GM18520 (cell line): ENCODE measurements around the gene MRTO4.
"Not testable (repeated sequence)": the region's sequence is repeated elsewhere in the genome, so short reads cannot be mapped to it uniquely, and the experiment has no call there.

Experiments used
- ATAC-seq: cut with Tn5 transposase; IDR thresholded peaks from one replicate; pipeline ENCODE4 v1.9.1; 2021; ENCODE audit not compliant: unreplicated experiment

MRTO4 gene

GRCh38 chr1:19222979-19223824, 28.4 kb upstream of the MRTO4 start:
- ATAC-seq, result no peak

GRCh38 chr1:19229229-19229628, 22.4 kb upstream of the MRTO4 start:
- ATAC-seq, result no peak

DNA sequence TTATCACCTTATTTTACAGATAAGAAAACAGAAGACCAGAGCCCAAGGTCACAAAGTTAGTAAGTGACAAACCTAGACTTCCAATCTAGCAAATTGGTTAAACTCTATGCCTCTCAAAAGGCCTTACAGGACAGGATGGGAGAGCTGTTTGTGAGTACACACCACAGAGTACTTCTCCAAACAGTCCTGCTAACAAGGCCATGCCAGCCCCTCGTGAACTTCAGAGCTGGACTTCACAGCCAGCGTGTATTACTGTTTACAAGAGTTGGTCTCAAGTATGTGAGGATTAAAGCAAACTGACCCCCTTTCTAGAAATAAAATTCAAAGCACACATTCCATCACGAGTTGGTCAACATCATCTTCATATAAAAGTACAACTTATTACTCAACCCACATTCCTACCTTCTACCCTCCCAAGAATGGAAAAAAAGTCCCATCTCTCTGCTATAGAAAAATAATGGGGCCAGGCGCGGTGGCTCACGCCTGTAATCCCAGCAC, 21.7 kb upstream of the MRTO4 start:
- ATAC-seq, result no peak

- ATAC-seq, result not testable (repeated sequence)
Measured at GRCh38 chr1:19231736-19232523, 19.7 kb upstream of the MRTO4 start.

DNA sequence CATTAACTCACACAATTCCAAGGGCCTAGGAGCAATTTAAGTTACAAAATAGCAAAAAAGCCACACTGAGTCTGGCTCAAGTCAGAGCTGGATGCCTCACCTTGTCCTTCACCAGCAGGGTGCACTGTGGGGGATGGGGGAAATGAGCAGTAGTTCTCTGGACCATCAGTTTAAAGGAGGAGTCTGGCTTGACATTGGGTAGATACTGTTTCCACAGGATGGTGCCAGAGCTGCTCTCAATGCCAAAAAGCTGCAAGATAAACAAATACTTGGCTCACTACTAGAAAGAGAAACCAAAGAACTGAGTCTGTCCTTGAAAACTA, 19.1 kb upstream of the MRTO4 start:
- no peak for ATAC-seq

GRCh38 chr1:19234224-19234623, 17.4 kb upstream of the MRTO4 start:
- ATAC-seq, result no peak

GRCh38 chr1:19239876-19240275, 11.7 kb upstream of the MRTO4 start:
- ATAC-seq, result no peak

DNA sequence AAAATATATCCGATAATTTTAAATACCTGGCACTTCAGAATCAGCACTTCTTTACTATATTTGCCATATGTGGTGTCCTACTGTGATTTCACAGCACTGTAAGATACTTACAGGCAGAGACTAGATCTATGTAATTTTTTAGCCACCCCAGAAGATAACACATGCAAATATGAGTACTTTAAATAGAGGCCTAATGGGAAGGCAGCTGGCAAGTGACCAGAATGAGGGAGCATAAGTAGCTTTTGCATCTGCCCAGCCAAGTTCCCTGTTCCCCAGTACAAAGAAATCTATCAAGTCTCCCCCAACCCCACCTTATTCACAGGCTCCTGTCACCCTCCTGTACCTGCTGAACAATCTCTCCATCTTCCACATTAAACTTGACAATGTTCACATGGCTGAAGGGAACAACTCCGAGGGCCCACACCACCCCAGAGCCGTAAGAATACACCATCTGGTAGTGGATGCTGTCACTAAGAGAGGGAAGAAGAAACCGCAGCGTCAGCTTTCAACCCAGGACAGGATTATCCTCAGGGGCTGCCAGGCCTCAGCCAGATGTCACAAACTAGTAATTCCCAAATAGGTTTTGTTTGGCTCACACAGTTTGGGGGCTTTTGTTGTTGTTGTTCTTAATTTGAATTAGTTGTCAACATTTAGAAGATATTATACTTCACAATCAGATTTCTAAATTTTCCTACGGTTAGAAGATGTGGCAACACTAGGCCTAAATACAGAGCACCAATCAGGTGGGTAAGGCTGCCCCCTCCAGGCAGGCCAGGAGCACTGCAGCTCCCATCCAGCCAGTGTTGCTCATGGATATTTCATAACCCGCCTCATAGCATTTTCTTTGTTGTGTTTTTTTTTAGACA, 10.7 kb upstream of the MRTO4 start:
- ATAC-seq, result no peak

DNA sequence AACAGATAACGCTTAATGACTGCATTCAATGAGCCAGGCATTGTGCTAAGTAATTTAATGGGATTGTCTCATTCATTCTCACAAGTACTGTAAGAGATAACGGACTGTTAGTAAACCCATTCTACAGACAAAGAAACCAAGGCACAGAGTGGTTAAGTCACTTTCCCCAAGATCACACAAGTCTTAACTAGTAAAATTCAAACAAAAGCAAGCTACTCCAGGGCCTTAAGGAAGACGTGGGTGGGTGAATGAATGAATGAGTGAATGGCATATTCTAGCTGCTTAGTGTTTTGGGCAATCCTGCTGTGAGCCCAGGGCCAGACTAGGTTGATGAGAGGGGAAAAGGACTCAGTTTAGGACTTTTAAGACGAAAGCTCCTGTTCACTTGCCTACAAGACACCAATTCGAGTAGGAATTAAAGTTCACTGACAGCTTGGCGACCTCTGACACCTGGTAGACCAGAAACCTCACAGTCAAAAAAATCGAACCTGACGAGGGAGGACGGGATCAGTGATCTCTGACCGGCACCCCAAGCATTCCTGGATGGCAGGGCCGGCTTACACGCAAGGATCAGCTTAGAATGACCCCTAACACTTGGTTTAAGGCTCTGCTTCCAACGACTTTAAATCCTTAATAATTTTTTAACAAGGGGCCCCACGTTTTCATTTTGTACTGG, 838 bp upstream of the MRTO4 start:
- no peak for ATAC-seq

- ATAC-seq, result no peak
Measured at GRCh38 chr1:19254416-19254815, 2.8 kb downstream of the MRTO4 start.

DNA sequence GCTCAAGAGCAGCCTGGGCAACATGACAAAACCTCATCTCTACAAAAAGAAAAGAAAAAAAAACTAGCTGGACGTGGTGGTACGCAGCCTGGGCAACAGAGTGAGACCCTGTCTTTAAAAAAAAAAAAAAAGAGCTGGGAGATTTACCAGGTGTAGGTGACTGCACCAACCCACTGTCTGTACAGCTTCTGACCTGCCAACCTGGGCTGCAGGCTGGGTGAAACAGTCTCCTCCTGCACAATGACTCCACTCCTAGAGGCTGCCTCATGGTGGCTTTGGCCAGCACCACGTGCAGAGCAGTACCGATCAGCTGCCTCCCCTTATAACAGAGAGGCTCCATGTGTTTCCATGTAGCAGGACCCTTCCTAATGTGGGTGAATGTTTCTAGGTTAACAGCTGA, 3.7 kb downstream of the MRTO4 start:
- no peak for ATAC-seq

DNA sequence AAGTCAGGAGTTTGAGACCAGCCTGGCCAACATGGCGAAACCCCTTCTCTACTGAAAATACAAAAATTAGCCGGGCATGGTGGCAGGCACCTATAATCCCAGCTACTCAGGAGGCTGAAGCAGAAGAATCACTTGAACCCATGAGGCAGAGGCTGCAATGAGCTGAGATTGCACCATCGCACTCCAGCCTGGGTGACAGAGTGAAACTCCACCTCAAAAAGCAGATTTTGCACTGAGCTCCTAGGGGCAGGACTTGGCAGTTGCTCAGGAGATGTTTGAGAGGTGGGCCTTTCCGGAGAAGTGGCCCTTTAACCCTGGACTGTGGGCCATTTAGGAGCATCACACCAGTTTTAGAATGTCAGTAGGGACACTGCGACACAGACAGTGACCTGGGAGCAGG, 4.7 kb downstream of the MRTO4 start:
- ATAC-seq, result not testable (repeated sequence)

DNA sequence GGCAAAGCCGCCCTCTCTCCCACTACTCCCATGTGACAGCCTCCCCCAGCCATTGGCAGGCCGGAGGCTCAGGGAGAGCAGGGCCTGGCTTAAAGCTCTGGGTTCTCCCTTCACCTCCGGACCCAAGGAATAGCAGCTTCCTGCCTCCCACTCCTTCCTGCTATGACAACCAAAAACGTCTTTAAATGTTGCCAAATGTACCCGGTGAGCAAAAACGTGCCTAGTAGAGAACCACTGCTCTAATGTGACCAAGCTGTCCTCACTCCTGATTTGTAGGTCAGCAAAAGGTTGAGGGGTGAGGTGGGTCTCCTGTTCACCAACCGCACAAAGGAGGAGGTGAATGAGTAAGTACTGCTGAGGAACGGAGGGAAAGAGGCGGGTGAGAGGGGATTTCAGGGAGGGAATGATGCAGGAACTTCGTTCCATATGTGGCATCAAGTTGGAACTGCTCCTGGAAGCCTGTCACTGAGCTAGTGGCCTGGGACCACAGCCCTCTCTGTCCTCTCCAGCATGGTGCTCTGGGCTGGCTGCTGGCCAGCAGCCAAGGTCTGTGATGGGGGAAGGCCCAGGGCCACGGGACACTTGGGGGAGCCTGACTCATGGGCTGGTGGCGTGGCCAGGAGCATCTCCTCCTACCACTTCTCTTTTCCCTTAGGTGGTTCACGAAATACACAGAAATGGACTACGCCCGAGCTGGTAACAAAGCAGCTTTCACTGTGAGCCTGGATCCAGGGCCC, 5.7 kb downstream of the MRTO4 start:
- no peak for ATAC-seq

GRCh38 chr1:19258353-19258752, 6.7 kb downstream of the MRTO4 start:
- no peak for ATAC-seq

DNA sequence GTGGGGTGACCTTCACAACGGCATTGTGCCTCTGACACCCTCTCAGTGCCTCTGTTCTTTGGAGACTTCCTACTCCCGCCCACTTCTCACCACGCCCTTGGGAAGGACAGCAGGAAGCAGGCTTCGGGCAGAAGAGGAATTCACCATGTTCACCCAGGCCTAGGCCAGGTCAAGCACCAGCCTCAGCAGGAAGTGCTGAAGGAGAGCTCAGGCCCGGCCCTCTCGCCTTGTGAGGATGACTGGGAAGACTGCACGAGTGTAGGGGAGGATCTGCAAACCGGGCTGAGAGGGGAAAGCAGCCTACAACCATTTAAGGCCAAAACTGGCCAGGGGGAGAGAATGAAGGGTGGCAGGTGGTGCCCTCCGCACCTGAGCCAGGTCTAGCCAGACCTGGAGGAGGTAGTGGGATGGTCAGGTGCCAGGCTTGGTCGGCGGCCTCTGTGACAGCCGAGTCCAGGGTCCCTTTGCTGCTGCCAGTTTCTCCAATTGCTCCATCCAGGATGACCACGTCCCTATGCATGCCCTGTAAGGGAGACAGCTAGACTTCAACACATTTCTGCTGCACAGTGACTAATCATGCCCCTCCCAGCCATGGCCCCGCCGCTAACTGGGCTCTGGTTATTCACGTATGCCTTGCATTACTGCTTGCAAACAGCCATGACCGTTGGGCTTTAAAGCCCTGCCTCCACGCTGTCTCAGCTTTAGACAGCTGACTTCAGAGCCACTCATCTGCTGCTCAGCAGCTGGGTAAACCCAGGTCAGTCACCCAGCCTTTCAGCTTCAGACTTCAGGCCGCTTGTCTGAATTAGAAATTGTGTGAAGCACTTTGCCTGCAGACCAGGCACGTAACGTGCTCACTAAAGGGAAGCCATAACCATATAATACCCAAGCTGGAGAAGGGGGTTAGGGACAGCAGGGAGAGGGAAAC, 8.9 kb downstream of the MRTO4 start:
- ATAC-seq, result no peak

GRCh38 chr1:19262047-19262446, 10.4 kb downstream of the MRTO4 start:
- no peak for ATAC-seq

GRCh38 chr1:19262744-19263143, 11.1 kb downstream of the MRTO4 start:
- ATAC-seq, result no peak

DNA sequence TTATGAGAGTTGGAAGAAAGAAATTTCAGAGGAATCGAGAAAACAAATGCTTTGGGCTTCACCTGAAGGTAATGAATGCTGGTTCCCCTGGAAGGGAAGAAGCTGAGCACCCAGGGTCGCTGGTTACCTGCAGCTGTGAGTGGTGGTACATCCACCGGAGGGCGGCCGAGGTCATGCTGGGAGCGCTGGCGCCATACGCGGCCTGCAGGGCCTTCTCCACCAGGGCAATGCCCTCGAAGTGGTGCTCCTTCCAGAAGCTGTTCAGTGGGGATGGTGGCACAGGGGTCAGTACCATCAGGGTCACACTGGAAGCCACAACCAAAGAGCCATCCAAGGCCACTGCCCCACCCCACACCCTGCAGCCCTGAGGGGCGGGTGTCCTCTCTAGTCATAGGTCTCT, 16.8 kb downstream of the MRTO4 start:
- ATAC-seq, result no peak
